ENCODE results near the gene SCO2. TPM values are rescaled to one million over a fixed set of nuclear protein-coding genes. Genes with fewer than 3 reads are reported as not detected.

SCO2 gene
- total and polyA plus RNA-seq, 10 donors = 1.2 to 12.7 (median 5.5) TPM; not detected in 1

DNA sequence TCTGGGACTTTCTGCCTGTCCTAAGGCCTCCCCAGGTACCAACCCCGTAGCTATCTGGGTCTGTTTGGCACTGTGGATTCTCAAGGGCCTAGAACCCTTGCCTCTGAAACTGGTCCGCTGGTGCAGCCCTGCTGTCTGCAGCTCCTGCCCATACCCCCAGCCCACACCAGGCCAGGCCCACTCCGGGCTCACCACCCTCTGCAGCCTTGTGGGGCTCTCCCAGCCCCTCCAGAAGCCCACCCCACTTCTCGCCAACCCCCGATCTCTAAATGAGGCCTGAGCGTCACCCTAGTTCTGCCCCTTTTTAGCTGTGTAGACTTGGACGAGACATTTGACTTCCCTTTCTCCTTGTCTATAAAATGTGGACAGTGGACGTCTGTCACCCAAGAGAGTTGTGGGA lies 25.0 kb upstream of the SCO2 start:
- H3K9me3 ChIP-seq = no peaks in the 10 kb centered on the region
- no peak overlapping the region for H3K4me3 ChIP-seq
- TF ChIP-seq POLR2AphosphoS5 (IDR thresholded peaks at IDR 0.05) (no peak), CTCF (IDR thresholded peaks at IDR 0.05 in 8 of 11, conservative IDR thresholded peaks at IDR 0.05 in 3 of 11) (no peak), POLR2A (IDR thresholded peaks at IDR 0.05) (no peak)
- WGBS, 5 donors = 90 to 97% (median 92%) methylated on average over 7 to 8 of the region's 8 CpGs
- intact Hi-C loops (cut with DNase I; ENCODE audit: low total_unique reads) = no loop called here
- no peak overlapping the region for H3K27ac ChIP-seq
- peaks cover 0 to 34% (median 14%) of the 10 kb centered on the region in 7 donors for H3K27me3 ChIP-seq (replicated peaks in 1 of 7)
- H3K4me1 ChIP-seq = peaks cover 10 to 55% (median 34%) of the 10 kb centered on the region in 6 donors
- peak; percentile 74 for DNase-seq
- no peaks in the 10 kb centered on the region for H3K36me3 ChIP-seq

- Histone ChIP-seq H3K27ac (peak overlapping the region; percentile 37 to 87 (median 77)), H3K36me3 (no peaks in the 10 kb centered on the region), H3K27me3 (replicated peaks in 1 of 7) (peaks cover 0 to 34% (median 14%) of the 10 kb centered on the region in 7 donors), H3K9me3 (no peaks in the 10 kb centered on the region), H3K4me3 (peak overlapping the region; percentile 26 to 70 (median 46)), H3K4me1 (peaks cover 18 to 67% (median 45%) of the 10 kb centered on the region in 6 donors)
- TF ChIP-seq POLR2AphosphoS5 (IDR thresholded peaks at IDR 0.05) = no peak
- no peak for TF ChIP-seq CTCF (IDR thresholded peaks at IDR 0.05 in 8 of 11, conservative IDR thresholded peaks at IDR 0.05 in 3 of 11)
- TF ChIP-seq POLR2A (IDR thresholded peaks at IDR 0.05) = no peak
- intact Hi-C loops (cut with DNase I; ENCODE audit: low total_unique reads) = no loop called here
- DNase-seq = peak; percentile 84
- WGBS, 5 donors = 56 to 89% (median 57%) methylated on average over 36 to 68 of the region's 68 CpGs
These were observed 23.8 kb upstream of the SCO2 start for GRCh38 chr22:50548921-50549790.

DNA sequence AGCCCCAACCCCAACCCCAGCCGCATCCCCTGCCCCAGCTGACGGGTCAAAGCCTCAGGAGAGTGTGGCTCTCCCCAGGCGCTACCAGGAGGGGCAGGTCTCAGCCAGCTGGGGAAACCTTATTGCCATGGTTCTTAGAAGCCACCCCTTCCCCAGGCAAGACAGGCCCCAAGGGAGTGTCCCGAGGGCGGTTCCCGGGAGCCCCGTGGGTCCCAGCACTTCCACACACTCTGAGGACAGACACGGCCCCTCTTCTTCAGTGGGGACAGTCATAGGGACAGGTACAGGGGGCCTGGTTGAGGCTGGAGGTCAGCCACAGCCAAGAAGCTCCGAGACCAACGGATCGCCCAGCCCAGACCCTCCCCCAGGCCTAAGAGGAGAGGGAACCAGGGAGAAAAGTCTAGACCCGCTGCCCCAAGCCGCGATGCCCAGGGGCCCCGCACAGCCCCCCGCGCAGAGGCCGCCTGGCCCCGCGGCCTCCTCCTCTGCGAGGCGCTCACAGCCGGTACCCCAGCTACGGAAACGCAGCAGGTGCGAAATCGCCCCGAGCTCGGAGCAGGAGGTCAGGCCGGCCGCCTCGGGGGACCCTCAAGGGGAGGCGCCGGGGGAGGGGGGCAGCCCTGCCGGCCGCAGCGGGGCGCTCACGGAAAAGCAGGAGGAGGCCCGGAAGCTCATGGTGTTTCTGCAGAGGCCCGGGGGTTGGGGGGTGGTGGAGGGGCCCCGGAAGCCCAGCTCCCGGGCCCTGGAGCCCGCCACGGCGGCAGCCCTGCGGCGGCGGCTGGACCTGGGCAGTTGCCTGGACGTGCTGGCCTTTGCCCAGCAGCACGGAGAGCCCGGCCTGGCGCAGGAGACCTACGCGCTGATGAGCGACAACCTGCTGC lies 22.9 kb upstream of the SCO2 start:
- TF ChIP-seq CTCF (IDR thresholded peaks at IDR 0.05 in 8 of 11, conservative IDR thresholded peaks at IDR 0.05 in 3 of 11) = peak in 5 of 11 experiments; percentile 7 to 46 (median 29)
- peak in 1 of 3 donors; percentile 32 for TF ChIP-seq POLR2A (IDR thresholded peaks at IDR 0.05)
- peak; percentile 65 to 83 (median 72) for TF ChIP-seq POLR2AphosphoS5 (IDR thresholded peaks at IDR 0.05)
- intact Hi-C loops (cut with DNase I; ENCODE audit: low total_unique reads) = no loop called here

More for the DNA sequence above, 22.9 kb upstream of the SCO2 start:
- peak overlapping the region; percentile 37 to 87 (median 77) for H3K27ac ChIP-seq
- 6 to 17% (median 8%) methylated on average over 6 to 56 of the region's 56 CpGs for whole genome bisulfite sequencing, 5 donors
- peak; percentile 92 for DNase-seq
- peaks cover 20 to 76% (median 54%) of the 10 kb centered on the region in 6 donors for H3K4me1 ChIP-seq
- peak overlapping the region; percentile 26 to 70 (median 46) for H3K4me3 ChIP-seq
- H3K27me3 ChIP-seq (replicated peaks in 1 of 7) = peaks cover 0 to 34% (median 14%) of the 10 kb centered on the region in 7 donors
- no peaks in the 10 kb centered on the region for H3K36me3 ChIP-seq
- H3K9me3 ChIP-seq = no peaks in the 10 kb centered on the region
